GM19239 (cell line): ENCODE results near the gene FALEC.
A peak's percentile ranks its signal among the peaks of the same experiment; 100 is the strongest.

Experiments used
- DNase-seq: peaks from one replicate; pipeline ENCODE4 v3.0.0; 2011; ENCODE audit warnings: low spot score; ENCODE audit not compliant: insufficient read length
- FAIRE-seq: peaks from 2 replicates; lab custom pipeline; 2011; peaks lifted over from hg19 to GRCh38; lab: Jason Lieb, UNC

The FALEC gene

GRCh38 chr1:150515328-150516049 lies at the start of gene FALEC:
FALEC (plus strand) TSS chr1:150515752.
- peak; percentile 96 for DNase-seq
- FAIRE-seq = peak; percentile 79

- DNase-seq (no peak), FAIRE-seq (no peak)
Measured at GRCh38 chr1:150466964-150467363, 48.6 kb upstream of the FALEC start.

- FAIRE-seq (no peak), DNase-seq (no peak)
Measured at GRCh38 chr1:150469291-150469690, 46.3 kb upstream of the FALEC start.

- DNase-seq (no peak), FAIRE-seq (no peak)
Measured at GRCh38 chr1:150472601-150473200, 42.9 kb upstream of the FALEC start.

GRCh38 chr1:150473659-150474058 lies 41.9 kb upstream of the FALEC start:
- no peak for FAIRE-seq

GRCh38 chr1:150474869-150475268 lies 40.7 kb upstream of the FALEC start:
- FAIRE-seq (no peak), DNase-seq (no peak)

More at GRCh38 chr1:150473659-150474058, 41.9 kb upstream of the FALEC start:
- no peak for DNase-seq

GRCh38 chr1:150476754-150477153 lies 38.8 kb upstream of the FALEC start:
- DNase-seq = no peak
- FAIRE-seq = no peak

- DNase-seq (no peak), FAIRE-seq (no peak)
Measured at GRCh38 chr1:150477320-150477719, 38.2 kb upstream of the FALEC start.

GRCh38 chr1:150477733-150478132 lies 37.8 kb upstream of the FALEC start:
- DNase-seq (no peak), FAIRE-seq (no peak)

GRCh38 chr1:150479370-150479769 lies 36.2 kb upstream of the FALEC start:
- DNase-seq = no peak
- no peak for FAIRE-seq

GRCh38 chr1:150479927-150480352 lies 35.6 kb upstream of the FALEC start:
- FAIRE-seq (no peak), DNase-seq (no peak)

- DNase-seq = no peak
- no peak for FAIRE-seq
Measured at GRCh38 chr1:150484431-150484830, 31.1 kb upstream of the FALEC start.

- FAIRE-seq = no peak
Measured at GRCh38 chr1:150484861-150485260, 30.7 kb upstream of the FALEC start.

GRCh38 chr1:150486966-150487762 lies 28.4 kb upstream of the FALEC start, which contains the start of gene TARS2:
TARS2 (plus strand) TSS chr1:150487419; CDS start chr1:150487451, 32 bp downstream.
- FAIRE-seq (peak; percentile 94), DNase-seq (peak; percentile 87)

More at GRCh38 chr1:150484861-150485260, 30.7 kb upstream of the FALEC start:
- DNase-seq = no peak

GRCh38 chr1:150487763-150488115 lies 27.8 kb upstream of the FALEC start:
- DNase-seq = no peak
- FAIRE-seq = no peak

- FAIRE-seq = no peak
Measured at GRCh38 chr1:150493175-150493574, 22.4 kb upstream of the FALEC start.

GRCh38 chr1:150498342-150498741 lies 17.2 kb upstream of the FALEC start:
- no peak for DNase-seq
- FAIRE-seq = no peak

More at GRCh38 chr1:150493175-150493574, 22.4 kb upstream of the FALEC start:
- DNase-seq = no peak

- FAIRE-seq (no peak), DNase-seq (no peak)
Measured at GRCh38 chr1:150505431-150505830, 10.1 kb upstream of the FALEC start.

GRCh38 chr1:150507912-150508864 lies 7.4 kb upstream of the FALEC start, which contains the start of gene ECM1:
ECM1 (plus strand) TSS chr1:150508109; CDS start chr1:150508210, 101 bp downstream.
- no peak for DNase-seq
- no peak for FAIRE-seq

GRCh38 chr1:150508982-150509381 lies 6.6 kb upstream of the FALEC start:
- DNase-seq = no peak
- FAIRE-seq = no peak
